ENCODE data around the gene FERD3L.
A peak's percentile ranks its signal among the peaks of the same experiment; 100 is the strongest.

Gene FERD3L

DNA sequence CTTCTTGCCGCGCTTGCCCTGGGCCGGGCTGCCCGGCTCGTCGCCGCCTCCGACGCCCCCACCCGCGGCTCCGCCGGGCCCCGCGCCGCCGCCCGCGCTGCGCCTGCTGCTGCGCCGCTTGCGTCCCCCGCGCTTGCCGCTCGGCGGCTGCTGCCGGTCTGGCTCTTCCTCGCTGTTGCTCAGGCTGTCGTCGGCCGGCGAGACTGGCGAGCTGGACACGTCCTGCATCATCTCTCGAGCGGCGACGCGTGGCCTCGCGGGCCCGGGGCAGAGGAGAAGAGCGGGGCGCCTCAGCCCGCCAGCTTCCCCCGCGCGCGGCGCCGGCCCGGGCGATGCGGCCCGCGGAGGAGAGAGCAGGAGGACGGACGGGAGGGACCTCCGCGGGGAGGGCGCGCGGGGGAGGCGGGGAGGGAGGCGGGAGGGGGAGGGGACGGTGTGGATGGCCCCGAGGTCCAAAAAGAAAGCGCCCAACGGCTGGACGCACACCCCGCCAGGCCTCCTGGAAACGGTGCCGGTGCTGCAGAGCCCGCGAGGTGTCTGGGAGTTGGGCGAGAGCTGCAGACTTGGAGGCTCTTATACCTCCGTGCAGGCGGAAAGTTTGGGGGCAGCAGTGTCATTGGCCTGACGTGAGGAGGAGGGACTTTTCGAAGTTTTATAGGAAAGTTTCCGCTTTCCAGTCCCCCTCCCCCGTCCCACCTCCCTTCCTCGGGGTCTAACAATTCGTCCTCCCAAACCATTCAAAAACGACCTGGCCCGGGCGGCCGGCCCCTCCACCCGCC, 27.9 kb downstream of the FERD3L start, which contains the start of gene TWIST1:
TWIST1 (minus strand) TSS at position 546 of the 779 bp plus-strand sequence; CDS start at position 231, 315 bp downstream.
- DNase-seq (ENCODE audit: low read depth): peak; percentile 78

DNA sequence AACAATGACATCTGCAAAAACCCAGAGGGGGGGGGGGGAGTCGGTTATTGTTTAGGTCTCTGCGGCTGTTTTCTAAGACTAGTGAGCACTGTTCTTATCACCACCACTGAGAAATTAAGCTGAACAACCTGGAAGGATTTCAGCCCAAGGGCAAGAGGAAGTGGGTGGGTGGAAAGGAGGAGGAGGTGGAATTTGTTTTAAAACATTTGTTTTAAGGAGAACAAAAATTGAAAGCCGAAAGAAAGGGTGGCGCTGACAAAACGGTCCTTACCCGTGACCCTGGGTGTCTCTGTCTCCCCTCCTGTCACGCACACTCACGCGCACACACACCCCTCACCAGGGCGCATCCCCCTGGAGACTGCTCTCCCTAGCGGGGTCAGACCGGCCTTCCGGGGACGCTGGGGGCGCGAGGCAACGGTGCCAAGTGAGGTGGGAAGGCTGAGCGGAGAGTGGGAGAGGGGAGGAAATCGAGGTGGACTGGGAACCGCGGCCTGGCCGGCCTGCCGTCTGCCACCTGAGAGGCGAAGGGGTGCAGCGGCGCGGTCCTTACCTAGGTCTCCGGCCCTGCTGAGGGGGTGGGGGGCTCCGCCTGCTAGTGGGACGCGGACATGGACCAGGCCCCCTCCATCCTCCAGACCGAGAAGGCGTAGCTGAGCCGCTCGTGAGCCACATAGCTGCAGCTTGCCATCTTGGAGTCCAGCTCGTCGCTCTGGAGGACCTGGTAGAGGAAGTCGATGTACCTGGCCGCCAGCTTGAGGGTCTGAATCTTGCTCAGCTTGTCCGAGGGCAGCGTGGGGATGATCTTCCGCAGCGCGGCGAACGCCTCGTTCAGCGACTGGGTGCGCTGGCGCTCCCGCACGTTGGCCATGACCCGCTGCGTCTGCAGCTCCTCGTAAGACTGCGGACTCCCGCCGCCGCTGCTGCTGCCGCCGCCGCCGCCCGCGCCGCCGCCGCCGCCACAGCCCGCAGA, 28.8 kb downstream of the FERD3L start:
- no peak for DNase-seq (ENCODE audit: low read depth)

DNA sequence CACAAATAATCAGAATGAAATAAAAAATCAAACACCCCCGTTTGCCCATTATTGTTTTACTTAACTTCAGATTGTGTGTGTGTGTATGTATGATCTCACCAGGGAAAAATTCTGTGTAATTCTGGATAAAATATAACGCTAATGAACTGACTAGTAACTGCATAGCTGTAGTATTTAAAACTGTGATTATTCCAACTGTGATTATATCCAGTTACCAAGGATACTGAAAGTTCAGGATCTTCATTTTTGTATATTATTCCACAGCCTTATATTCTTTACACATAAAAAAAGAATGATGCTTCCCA, 30.7 kb downstream of the FERD3L start:
- DNase-seq (ENCODE audit: low read depth): no peak

DNA sequence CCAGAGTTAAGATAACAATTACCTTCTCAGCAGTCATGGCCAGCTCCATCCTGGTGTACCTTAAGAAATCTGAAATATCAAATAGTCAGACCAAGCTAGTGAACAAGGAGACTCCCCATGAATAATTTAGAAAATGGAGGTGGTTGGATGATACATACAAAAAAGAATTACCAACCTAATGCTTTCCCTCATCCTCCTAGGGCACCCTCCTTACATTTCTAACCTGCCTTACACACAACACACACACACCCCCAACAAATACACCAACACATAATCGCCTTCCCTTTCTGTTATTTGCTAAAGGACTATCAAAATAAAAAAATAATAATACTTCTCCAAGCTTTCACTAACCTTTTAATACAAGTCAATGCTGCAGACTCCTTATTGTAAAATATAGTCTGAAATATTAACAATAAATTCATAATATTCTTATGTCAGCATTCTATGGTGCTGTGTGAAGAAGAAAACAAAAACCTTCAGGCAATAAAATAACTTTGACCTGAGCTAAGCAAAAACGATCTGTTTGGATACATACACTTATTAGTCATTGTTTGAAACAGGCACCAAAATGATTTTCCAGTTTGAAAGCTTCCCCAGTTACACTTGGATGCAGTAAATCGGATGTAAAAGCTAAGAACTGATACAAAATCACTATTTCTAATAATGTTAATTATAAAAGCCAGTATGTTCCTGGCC, 31.2 kb downstream of the FERD3L start:
- DNase-seq (ENCODE audit: low read depth): no peak

DNA sequence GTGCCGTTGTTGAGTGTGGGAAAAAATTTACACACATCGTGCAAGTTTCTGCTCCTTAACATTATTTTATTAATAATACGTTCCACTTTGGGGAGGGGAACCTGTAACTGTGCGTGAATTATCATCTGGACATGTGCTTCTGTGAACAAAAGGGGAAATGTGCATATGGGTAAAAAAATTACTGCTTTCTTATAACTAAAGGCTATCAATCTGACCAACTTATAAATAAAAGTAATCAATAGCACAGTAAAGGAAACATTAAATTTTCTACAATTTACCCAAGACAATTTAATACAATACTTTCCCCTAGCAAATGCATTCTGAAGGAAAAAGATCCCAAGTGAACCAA, 32.2 kb downstream of the FERD3L start:
- no peak for DNase-seq (ENCODE audit: low read depth)

DNA sequence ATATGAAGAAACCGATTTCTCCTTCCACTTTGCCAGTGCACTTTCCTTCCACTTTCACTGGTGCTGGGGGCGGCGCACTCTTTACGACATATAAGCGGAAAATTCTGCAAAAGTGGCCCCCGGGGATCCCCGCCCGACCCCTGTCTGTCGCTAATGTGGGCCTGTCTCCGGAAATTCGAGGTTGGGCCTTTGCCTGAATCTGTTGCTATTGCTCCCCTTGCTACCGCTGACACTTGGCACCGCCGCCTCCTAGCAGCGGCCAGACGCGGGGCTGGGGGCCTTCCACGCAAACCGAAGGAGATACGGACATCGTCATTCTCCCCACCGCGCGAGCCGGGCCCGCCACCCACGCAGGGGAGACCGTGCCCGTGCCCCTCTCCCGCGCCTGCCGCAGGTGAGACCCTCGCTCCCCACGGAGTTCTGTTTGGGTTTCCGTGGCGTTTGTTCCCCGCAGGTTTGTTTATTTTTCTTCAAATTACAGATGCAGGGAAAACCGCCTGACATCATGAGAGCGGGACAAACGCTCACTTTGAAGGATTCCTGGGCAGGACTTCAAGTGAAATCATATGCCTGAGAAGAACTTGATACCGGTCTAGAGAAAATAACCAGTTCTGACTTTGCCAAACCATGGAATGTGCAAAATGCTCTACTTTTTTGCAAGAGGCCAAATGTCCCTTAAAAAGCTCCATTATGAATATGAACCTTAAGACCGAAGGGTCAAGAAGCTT, 32.8 kb downstream of the FERD3L start:
- DNase-seq (ENCODE audit: low read depth): peak; percentile 47

DNA sequence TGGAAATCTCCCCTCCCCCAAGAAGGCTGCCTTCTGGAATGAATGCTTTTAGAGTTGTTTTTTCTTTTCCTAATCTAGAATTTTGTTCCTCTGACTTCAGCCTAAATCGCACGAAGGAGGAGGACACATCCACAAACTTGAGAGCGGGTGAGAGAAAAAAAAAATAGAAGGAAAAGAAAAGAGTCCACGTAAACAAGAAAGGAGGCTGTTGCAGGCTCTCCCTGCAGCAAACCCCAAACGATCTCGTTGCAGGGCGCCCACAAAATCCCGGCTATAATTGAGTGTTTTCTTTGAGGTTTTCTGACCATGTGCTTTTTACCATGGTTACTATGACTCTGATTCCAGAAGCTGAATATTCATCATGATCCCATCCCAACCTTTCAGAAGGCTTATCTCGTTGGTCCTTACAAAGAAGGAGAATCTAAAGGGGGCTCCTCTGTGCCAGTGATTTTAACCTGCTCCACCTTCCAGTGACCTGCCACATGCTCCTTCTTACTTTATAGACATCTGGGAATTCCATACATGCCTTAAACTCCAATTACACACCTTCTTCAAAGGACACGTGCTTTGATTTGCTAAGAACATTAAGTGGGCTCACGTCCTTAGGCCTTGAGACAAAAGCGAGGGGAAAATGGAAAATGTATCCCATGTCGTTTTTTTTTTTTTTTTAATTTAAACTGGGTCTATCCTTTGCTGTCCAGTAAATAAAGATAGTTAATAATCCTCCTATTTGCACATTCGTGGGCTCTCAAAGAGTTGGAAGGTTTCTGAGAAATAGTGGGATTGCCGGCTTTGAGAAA, 33.5 kb downstream of the FERD3L start:
- no peak for DNase-seq (ENCODE audit: low read depth)

DNA sequence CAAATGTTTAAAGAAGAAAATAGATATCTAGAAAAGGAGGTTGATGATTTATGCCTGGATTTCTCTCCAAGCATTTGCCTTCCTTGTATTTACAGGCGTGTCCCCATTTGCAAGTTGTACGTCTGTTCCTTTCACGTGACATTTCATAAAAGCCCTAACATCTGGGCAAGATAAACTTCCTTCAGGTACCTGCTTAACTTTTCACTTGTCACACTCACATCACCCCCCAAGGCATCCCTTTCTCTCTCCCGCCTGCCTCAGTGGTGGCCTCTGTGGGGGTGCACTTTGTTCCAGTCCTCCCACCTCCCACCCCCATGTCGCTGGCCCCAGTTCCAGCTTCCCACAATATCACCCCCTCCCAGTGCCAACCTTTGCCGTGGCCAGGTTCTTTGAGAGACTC, 34.4 kb downstream of the FERD3L start:
- no peak for DNase-seq (ENCODE audit: low read depth)

DNA sequence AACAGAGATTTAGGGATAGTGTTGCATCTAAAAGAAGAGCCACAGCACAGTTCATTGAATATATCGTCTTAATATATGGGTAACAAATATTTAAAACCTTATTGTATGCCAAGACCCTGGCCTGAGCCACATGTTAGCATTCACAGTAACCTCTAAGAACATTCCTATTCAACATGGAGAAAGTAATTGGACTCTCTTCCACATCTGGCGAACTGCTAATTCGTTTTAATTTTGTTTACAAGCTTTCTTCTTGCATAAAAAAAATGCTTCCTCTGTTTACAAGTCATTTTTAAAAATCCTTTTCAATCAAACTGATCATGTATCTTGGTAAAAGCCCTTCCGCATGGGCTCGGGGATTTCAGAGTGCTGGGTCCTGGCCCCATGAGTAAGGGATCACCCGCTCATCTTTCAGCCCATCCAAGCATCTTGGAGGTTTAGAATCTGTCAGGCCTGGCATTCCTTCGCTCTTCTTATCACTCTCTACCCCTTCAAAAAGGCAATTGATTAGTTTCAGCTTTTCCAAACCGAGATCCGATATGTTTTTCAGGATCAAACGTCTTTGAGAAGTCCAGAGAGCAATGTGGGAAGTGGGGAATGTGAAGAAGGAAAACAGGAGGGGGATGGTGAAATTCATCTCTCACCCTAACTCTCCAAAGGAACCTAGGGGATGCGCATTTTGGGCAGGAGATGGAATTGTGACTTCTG, 35.0 kb downstream of the FERD3L start:
- no peak for DNase-seq (ENCODE audit: low read depth)

DNA sequence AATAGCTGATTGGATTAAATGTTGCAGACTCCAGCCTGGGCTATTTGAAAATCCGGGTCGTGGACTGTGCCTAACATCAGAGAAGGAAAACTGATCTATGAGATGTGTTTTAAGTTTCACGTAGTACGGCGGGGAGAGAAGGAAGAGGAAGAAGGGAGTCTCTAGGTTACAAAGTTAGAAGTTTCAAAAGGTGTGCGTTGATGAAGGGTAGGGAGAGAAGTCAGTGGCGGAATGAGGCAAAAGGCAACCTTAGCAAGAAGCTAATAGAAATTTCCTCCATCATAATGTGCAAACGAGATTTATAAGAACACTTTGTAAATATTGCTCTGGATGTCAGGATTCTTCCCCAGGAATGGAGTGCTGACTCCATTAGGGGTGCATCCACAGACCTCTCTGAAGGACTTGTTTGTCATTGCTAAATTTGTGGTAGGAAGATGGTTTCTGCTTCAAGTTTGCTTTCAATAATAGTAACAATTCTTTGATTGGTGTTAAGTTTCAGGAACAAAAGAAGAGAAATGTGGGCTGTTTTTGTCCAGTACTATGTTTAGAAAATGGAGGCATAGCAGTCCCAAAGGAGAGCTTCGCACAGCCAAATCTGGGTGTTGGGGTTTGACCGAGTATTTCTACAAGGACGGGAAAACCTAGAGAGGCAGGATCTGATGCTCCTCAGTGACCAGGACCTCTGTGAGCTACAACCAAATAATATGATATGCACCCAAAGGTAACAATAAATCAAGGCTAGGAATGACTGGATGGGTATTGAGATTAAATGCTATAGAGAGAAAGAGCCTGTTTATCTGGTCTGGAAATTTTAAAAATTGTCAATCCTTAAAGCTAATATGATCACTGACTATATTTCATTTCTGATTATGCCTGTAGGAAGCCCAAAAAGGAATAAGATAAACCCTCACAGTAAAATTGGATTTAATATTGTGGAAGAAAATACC, 35.9 kb downstream of the FERD3L start:
- no peak for DNase-seq (ENCODE audit: low read depth)

DNA sequence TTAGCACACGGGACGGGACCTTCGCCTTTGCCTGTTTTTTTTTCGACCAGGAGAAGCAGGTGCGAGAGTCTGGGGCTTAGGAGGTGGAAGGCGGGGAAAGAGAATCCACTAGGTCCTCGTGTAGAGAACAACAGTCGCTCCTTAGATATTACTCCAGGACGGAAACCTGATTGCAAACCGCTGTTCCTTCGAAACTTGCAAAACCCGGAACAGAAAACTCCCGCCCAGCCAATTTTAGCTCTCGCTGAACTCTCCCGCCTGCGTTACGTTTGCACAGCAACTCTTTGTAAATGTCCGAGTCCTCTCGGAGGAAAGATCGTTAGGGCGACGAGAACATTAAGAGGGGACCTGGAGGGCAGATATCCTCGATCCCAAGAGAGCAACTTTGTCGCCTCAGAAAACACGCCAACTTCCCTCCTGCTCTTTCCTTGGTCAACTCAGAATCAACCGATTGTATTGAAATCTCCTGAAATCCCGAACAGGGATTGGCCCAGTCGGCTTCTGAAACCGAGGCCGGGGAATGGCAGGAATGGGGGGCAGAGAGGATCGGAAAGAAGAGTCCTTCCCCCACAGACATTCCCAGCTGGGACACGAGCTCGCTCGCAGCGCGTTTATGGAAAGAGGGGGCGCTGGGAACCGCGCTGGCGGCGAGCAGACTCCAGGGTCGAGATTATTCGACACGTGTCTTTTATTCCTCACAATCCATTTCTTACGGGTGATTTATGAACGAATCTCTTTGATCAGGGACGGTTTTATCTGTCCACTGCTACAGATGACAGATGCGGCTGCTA, 37.7 kb downstream of the FERD3L start:
- DNase-seq (ENCODE audit: low read depth): no peak

DNA sequence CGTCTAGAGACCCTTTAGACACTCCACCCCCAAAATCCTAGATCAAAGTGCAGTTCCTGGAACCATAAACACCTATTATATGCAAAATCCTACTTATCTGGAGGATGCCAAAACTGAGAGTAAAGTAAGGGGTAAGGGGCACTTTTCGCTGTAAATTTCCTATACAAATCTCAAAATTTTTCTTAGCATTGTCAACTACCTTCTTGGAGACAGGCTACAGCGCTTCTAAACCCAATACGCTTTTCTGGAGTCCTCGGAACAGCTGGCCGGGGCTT, 38.2 kb downstream of the FERD3L start:
- DNase-seq (ENCODE audit: low read depth): no peak

DNA sequence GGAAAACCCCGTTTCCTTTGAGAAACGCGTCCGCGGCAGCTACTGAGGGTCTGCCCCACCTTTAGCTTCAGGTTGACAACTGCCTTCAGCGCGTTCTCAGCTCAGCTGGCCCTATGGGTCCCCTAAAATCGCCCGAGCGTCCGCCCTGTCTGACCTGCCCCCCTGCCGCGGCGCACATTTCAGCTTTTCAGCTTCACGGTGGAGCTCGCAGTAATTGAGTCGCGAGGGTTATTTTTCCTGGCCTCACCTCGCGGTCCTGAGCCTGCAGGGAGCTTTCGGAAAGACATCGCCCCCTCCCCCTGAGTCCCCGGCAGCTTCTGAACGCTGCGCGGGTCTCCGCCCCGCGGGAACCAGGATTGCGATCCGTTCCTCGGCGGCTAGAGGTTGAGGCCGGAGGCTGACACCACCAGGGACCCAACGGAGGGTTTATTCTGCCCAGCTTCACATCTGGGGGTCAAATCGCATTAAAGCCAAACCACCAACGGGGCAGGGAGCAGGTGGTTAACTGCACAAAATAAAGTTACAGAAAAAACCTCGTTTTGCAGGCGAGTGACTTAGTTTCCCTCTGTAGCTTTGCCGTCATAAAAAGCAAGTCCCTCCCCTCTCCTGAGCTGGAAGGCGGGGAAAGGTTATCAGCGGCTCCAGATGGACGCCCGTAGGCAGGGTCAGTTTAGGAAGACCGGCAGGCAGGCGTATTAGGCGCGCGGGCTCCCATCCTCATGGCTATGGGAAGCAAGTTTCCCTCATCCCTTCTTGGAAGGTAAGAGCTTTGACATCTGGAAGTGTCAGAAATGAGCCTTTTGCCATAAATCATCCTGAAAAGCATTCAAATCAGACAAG, 38.8 kb downstream of the FERD3L start:
- no peak for DNase-seq (ENCODE audit: low read depth)

DNA sequence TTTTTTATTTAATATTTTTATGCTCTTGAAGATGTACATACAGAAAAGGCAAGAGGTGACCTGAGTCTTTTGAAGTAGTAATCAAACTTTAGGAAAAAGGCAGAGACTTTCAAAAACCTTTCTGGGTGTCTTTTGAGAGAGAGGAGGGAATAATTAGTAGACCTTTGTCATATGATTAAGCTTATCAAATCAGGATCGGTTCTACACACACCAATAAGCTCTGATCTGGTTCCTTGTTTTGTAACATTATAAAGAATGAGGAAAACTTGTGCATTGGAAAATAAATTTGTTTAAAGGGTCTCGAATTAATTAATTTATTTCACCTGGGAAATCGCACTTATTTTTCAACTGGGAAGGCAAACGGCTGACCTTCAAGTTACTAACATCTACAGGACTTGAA, 39.7 kb downstream of the FERD3L start:
- DNase-seq (ENCODE audit: low read depth): no peak

DNA sequence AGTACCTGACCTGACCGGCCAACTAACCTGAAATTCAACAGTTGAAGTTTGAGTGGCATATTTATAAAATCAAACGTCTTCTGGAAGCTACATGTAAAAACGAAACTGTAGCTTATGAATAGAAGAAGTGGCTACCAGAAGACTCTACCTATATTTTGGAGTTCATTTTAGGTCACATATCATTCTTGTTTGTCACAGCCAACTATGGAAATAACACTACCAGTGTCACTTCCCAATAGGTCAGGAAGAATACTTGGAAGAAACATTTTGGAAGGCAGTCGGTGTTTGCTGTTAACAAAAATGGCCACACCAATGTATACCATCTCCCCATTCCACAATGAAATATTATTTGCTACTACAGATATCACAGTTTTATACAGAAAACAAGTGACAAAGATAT, 40.4 kb downstream of the FERD3L start:
- no peak for DNase-seq (ENCODE audit: low read depth)

DNA sequence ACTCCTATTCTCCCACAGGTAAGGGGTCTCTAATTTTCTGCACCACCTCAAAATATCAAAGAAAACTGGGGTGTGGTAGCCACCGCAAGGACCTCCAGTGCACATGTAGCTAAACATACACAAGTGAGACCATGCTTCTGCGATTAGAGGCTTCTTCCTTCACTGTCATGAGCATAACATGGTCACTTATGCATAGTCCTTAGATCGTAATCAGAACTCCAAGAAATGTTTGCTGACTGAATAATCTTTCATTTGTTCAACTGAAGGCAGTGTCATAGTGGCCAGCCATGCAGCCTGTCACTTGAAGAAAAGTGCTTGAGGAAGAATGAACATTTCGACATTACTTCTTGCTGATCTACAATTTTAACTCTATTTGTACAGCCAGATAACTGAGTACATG, 42.3 kb downstream of the FERD3L start:
- no peak for DNase-seq (ENCODE audit: low read depth)

DNA sequence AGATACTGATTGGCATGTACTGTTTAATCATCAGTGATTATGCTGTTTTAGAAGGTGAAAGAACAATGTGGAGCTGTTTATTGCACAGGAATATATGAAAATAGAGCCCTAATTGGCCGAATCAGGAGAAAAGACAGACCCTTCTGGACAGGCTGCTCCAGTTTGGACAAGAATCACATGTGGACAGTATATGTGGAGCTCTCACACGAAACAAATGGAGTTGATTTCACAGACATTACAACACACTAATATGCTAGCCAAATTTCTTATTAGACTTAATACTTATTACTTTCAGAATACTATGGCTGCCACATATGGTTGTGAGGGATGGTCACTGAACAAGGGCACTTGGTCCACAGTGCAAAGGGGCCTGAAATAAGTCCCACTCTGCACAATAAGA, 43.3 kb downstream of the FERD3L start:
- no peak for DNase-seq (ENCODE audit: low read depth)

DNA sequence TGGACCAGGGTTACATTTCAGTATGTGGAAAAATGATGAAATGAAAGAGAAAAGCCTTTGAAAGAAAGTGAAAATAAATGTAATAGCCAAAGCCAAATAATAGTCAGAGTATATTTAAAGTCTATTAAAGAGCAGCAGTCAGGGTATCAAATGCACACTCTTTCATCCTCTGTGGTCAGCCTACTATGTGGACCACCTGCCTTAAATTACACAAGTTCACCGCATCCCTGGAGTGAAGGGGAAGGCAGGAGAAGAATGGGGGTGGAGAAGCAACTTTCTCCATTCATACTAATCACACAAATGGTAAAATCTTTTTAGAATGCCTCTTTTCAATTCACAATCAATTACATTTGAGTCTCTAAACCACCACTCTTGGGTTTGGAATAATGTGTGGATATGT, 43.7 kb downstream of the FERD3L start:
- DNase-seq (ENCODE audit: low read depth): no peak

All from non-pigmented ciliary epithelial cell (primary cell).